Endothelial cell of hepatic sinusoid (primary cell): ENCODE results near the gene LRRC27.
"Not testable (repeated sequence)": the region's sequence is repeated elsewhere in the genome, so short reads cannot be mapped to it uniquely, and the experiment has no call there.

Source experiments
- in situ Hi-C: cut with HindIII; loops from 2 replicates; pipeline ENCODE4 v1.10.0; 2017; ENCODE audit warnings: low sequenced_read_pairs

The LRRC27 gene

DNA sequence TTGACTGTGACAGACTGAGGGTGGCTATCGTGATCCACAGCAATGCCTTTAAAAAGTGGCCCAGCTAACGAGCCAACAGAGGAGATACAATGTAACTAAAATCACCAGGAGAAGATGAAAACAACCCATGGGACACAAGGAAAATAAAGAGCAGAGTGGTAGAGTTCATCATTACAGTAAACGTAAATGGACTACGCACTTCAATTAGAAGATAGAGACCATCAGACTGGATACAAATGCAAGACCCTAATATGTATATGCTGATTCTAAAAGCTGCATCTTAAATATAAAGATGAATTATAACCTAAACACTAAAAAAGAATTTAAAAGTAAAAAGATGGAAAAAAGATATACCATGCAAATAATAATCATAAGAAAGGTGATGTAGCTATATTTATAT lies 17.7 kb upstream of the LRRC27 start:
- in situ Hi-C loops, result no loop called here

DNA sequence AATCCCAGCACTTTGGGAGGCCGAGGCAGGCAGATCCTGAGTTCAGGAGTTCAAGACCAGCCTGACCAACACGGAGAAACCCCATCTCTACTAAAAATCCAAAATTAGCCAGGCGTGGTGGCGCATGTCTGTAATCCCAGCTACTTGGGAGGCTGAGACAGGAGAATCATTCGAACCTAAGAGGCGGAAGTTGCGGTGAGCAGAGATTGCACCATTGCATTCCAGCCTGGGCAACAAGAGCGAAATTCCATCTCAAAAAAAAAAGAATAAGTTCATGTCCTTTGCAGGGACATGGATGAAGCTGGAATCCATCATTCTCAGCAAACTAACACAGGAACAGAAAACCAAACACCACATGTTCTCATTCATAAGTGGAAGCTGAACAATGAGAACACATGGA lies 17.1 kb upstream of the LRRC27 start:
- in situ Hi-C loops, result not testable (repeated sequence)

DNA sequence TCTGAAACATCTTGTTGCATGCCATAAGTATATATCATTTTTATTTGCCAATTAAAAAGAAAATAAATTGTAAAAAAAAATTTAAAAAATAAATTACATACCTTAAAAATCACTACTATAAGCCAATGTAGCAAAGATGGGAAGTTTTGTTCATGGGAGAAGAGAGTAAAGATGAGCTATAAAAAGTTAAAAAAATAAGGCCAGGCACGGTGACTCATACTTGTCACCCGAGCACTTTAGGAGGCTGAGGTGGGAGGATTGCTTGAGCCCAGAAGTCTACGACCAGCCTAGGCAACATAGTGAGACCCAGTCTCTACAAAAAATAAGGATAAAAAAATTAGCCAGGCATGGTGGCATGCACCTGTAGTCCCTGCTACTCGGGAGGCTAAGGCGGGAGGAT lies 15.9 kb upstream of the LRRC27 start:
- in situ Hi-C loops, result no loop called here

DNA sequence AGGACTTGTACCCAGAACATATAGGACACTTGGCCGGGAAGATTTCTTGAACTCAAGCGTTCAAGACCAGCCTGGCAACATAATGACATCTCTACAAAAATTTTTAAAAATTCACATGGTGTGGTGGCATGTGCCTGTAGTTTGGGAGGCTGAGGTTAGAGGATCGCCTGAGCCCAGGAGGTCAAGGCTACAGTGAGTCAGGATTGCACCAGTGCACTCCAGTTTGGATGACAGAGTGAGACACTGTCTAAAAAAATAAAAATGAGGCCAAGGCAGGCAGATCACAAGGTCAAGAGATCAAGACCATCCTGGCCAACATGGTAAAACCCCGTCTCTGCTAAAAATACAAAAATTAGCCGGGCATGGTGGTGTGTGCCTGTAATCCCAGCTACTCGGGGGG lies 14.5 kb upstream of the LRRC27 start:
- in situ Hi-C loops, result not testable (repeated sequence)

DNA sequence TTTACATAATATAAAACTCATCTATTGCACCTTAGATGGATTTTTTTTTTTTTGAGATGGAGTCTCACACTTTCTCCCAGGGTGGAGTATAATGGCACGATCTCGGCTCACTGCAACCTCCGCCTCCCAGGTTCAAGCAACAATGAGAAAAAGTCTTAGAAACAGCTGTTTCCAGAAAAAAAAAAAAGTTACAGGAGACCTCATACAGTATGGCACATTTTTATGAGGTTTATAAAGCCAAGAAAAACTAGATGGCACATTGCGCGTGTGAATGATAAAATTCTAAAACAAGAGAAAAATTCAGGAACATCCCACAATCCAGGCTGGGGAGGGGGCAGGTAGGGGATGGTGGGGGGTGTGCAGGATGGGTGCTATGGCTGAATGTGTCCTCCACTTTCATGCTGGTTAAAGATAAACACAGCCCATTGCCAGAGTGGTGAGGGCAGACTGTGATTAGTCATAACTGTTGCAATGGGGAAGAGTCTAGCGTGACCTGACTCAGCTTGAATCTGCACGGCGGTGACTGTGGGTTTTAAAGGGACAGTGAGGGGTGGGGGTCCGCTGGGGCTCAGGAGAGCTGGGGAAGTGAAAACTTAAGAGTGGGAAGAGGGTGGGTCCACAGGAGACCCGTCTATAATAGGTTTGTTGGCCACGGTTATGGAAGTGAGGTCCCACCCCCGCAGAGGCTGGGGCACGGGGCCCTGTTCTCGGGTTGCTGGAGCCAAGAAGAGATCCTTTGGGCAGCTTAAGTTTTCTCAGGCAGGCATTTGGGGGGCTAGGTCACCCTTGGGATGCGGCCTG lies 11.9 kb upstream of the LRRC27 start:
- in situ Hi-C loops, result no loop called here

DNA sequence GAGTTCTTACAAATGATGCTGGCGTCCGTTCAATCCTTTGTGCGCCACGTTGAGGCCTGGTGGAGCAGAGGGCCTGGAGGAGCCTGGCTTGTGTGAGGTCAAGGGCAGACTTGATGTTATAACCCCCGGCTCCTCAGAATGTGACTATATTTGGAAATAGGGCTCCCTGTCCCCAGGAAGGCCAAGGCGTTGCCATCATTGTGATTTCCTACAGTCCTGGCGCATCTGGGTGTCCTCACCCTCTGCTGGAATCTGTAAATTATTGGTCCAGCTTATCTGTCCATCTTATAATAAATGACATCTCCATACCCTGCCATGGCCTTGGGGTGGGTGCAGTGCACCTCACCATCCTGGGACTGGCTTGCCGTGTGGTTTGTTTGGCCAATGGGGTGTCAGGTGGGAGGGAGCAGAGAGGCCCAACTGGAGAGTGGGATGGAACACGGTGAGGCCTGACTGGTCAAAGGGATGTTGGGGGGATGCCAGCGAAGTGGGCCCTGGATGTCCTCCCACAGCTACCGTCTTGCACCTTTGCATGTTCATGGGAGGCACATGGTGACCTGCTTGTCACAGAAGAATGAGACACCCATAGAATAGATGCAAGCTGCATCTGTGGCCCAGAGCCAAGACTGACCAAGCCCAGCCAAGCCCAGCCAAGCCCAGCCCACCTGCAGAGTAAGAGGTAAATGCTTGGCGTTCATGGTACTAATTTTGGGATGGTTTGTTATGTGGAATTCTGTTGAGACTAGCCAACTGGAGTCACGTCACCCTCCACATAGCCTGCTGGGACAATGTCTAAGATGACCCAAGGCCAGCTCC lies 11.1 kb upstream of the LRRC27 start:
- in situ Hi-C loops, result no loop called here

DNA sequence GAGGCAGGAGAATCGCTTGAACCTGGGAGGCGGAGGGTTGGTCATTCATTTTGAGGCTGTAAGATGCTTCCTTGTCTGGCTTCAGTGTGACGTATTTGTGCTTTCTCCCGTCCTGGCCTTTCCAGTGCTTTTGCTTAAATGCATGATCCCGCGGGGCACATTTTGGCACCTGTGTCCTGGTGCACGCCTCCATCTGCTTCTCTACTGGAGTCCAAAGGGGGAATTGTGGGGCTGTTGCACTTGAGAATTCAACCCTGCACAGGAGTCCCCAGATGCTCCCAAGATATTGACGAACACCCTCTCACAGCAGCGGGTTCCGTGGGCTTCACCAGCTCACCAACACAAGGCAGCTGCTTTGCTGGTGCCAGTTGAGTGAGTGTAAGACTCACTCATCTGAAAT lies 10.3 kb upstream of the LRRC27 start:
- in situ Hi-C loops, result no loop called here

DNA sequence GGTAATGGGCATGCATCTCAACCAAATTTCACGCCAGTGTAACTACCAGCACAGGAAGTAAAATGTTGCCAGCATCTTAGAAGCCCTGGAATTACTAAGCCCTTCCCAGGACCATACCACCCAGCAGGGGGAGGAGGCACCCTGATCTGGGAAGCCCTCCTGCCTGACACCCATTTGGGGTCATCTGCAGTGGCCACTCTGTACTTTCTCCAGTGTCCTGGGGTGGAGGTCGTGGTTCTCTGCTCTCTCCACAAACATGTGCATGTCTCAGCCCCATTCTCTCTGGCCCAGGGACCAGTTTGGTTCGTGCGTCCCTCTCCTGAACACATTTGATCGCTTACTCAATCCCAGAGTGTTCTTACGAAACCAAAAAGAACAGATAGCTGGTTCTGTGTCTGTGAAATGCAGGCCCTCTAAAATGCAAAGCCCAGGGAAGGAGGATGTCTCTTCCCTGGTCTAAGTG lies 9.4 kb upstream of the LRRC27 start:
- in situ Hi-C loops, result no loop called here

DNA sequence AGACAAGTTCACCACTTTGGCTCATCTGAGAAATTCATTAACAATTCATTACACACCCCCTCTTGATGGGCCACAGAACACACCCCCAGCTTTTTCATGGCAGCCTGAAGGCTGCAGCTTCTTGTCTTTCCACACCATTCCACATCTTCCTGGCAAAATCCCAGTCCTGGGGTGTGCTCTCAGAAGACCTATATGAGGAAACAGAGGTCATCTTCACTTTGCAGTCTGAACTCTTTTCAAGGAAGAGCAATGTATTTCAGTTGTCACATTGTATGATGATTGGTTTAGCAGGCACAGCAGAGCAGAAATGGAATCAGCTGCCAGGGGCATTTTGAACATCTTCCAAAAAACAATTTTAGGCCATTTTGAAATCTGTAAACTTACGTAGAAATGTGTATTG lies 7.8 kb upstream of the LRRC27 start:
- in situ Hi-C loops, result no loop called here

DNA sequence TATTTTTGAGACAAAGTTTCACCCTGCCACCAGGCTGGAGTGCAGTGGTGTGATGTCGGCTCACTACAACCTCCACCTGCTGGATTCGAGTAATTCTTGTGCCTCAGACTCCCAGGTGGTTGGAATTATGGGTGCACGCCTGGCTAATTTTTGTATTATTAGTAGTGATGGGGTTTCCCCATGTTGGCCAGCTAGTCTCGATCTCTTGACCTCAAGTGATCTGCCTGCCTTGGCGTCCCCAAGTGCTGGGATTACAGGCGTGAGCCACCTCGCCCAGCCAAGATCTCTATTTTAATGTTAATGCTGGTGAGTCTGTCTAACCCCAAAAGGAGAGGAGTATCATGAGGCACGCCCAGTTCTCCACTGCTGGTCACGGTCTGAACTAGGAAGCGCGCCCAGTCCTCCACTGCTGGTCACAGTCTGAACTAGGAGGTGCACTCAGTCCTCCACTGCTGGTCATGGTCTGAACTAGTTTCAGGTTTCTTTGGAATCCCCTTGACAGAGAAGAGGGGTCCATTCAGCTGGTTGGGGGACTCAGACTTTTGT lies 5.6 kb upstream of the LRRC27 start:
- in situ Hi-C loops, result no loop called here

DNA sequence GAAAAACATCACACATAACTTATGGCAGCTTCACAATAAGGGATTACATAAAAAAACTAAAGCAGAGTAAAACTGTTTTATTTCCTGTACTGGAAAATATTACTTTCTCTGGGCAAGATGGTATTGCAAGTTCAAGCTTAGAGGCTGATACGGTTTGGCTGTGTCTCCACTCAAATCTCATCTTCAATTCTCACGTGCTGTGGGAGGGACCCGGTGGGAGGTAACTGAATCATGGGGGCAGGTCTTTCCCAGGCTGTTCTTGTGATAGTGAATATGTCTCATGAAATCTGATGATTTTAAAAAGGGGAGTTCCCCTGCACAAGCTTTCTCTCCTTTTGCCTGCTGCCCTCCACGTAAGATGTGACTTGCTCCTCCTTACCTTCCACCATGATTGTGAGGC lies 5.1 kb upstream of the LRRC27 start:
- in situ Hi-C loops, result no loop called here

DNA sequence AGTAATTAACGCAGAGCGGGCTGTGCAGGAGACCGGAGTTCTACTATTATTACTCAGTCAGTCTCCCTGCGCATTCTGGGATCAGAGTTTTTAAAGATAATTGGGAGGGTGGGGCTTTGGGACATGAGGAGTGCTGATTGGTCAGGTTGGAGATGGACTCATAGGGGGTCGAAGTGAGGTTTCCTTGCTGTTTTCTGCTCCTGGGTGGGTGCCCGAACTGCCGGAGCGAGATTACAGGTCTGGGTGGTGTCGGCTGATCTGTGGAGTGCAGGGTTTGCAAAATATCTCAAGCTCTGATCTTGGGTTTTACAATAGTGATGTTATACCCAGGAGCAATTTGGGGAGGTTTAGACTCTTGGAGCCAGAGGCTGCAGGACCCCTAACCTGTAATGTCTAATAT lies 3.9 kb upstream of the LRRC27 start:
- in situ Hi-C loops, result no loop called here

DNA sequence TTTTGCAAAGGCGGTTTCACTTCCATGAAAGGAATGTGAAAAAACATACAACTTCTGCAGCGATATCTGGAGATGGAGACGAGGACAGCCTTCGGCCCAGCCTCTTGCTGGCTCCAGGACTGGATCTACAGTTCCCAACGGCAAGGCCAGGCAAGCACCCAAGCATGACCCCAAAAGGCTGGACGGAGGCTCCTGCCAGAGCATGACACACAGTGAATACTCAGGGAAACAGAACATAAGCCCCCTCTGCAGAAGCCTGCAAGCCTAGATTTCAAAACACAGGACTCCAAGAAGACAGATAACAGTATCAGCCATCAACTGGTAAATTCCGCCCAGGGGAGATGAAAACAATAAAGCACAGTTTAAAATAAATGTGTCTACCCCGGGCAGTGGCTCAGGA lies 3.3 kb upstream of the LRRC27 start:
- in situ Hi-C loops, result no loop called here

DNA sequence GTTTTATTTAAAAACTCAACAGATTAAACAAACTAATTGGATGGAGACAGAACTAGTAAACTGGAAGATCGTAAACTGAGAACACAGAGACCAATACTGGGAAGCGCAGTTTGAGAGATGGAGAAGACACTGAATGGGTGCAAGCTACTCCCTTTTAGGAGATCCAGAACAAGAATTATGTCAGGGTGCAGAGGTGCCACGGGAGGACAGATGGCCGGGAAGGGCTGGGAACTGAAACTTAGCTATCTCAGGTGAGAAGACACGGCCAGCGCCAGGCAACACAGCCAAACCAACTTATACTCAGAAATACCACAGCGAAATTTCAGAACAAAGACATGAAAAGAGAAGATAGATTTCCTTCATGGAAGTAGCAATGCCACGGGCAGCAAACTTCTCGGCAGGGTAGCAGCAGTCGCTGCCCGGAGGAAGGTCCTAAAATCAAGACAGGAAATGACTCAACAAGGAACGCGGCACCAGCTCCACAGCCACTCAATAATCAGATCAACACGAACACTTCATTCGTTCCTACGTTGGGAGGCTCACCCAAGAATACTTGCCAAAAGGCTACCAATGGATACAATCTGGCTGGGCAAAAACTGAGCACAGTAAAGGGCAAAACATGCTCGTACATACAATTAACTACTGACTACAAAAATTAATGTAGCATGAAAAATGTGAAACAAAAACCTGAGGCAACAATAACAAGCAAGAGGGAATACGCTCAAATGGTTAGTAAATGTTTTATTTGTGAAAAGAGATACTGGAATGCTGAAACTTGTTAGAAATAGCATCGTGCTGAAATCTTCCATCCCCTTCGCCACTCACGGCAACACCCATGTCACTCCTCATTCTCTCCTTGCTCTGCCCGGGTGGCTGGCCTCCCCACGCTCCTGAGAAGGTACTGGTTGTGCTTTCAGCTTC lies 2.2 kb upstream of the LRRC27 start:
- in situ Hi-C loops, result no loop called here

DNA sequence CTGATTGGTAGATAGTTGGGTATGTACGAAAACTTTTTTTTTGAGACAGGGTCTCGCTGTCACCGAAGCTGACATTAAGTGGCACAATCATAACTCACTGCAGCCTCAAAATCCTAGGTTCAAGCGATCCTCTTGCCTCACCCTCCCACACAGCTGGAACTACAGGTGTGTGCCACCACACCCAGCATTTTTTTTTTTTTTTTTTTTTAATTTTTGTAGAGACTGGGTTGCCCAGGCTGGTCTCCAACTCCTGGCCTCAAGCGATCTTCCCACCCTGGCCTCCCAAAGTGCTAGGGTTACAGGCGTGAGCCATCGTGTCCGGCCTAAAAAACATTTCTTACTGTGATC lies 1.5 kb upstream of the LRRC27 start:
- in situ Hi-C loops, result no loop called here

DNA sequence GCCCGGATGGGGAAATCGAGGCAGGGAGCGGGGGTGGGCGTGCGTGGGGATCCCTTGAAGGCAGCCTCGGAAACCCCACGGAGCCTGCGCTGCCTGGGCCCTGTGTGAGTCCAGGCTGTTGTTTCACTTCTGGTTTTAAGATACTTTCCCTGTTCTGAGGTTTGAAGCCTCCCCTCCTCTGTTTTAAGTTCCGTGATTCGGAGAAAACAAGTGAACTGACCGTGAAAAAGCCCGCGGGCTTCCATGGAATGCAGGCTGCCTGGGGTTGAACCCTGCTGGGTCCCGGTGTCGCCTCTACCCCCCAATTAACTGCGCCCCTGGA lies 401 bp downstream of the LRRC27 start:
- in situ Hi-C loops, result no loop called here

DNA sequence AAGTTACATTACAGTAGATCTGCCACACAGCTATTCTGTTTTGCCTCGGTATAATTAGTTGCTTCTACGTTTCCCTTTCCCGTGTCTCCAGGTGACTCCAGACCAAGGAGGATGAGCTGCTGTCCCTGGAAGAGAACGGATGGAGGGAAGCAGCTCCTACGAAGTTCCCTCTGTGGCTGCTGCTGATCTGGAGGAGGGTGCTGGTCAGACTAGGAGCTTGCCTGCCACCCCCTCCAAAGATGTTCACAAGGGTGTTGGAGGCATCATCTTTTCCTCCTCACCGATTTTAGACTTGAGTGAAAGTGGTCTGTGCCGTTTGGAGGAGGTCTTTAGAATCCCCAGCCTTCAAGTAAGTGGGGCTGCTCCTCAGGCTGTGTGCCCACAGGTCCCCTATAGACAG lies 1.4 kb downstream of the LRRC27 start:
- in situ Hi-C loops, result no loop called here

DNA sequence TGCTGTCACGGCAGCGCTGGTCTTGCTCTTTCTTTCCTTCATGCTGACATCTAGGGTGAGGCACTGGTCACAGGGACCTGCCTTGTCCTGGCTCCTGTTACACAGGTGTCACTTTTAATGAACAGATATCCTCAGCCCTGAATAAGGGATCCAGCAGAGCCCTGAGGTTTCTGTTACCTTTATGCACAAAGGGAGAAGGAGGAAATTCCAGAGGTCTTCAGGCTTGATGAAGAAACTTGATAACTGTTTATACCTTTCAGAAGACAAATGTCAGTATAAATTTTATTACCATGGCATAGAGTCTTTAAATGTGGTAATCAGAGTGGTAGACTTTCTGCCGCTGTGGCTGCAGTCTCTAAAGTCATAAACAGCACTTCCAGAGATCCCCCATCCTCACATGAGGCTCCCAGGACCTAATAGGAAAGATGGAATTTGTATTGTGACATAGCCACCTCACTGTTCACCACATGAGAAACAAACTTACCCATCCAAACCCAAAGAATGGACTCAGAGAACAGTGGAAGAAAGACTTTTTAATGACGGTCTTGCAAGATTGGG lies 2.7 kb downstream of the LRRC27 start:
- in situ Hi-C loops, result no loop called here

DNA sequence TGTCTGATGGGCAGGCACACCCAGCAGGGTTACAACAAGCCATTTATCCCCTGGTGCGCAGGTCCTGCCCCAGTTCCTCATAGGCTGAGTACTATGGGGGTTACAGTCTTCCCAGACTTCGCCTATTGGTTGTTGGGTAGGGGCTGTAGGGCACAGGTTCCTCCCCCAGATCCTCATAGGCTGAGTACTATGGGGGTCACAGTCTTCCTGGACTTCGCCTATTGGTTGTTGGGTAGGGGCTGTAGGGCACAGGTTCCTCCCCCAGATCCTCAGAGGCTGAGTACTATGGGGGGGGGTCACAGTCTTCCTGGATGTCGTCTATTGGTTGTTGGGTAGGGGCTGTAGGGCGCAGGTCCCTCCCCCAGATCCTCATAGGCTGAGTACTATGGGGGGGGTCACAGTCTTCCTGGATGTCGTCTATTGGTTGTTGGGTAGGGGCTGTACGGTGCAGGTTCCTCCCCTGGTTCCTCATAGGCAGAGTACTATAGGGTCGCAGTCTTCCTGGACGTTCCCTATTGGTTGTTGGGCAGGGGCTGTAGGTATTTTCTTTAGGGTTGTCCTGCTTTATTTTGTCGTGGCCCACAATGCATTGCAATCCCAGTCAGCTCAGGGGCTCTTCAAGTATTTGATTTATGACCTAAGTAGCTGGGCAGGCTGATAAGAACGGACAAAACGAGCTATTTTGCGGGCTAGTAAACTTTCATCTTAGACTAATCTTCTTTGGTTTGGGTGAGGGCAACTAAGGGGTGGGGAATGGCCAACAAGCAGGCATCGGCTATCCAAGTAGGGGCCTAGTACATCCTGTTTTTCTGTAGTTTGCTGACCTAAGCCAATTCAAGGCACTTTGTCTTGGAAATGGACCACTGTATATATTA lies 3.4 kb downstream of the LRRC27 start:
- in situ Hi-C loops, result no loop called here
